Activated T-cell treated with anti-CD3 and anti-CD28 coated beads, Interleukin-2, amount 50 U/mL, for 1 hour (primary cell): Measurements from ENCODE around the gene MIER1.
"Not testable (repeated sequence)": the region's sequence is repeated elsewhere in the genome, so short reads cannot be mapped to it uniquely, and the experiment has no call there.

ENCODE experiments used
- DNase-seq: peaks from one replicate; pipeline ENCODE4 v3.0.0-alpha.2; 2020

Gene MIER1

DNA sequence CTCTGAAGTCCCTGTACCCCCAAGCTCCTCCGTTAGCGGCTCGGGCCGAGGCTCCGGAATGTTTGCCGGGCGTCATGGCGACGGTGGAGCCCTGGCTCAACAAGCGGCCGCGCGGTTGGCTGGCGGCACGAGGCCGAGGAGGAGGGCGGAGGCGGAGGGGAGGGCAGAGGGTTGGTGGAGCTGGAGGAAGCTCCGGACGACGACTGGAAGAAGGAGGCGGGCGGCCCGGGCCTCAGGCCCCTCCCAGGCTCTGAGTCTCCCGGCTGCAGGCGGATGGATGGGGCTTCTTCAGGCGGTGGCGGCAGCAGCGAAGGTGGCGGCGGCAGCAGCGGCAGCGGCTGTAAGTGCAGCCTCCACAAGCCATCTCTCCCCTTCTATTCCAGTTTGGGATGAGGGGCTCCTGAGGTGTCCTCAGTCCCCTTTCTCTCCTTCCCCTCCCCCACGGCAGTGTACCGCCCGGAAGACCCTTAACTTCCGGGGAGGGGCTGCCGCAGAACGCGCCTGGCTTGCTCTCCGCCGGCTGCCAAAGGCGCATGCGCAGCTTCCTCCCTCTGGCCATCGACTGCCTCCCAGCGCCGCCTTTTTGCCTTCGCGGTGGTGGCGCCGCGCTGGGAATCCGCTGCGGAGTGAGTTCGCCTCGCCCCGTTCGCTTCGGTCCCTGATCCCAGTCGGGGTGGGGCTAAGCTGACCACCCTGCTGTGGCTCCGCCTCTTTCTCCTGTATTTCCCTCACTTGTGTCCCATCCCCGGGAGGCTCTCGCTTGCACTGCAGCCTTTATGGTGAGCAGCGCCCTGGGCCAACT, at the start of gene MIER1, which contains the start of gene DNAI4:
Gene MIER1, plus strand, starts transcription at position 235 of the 802 bp plus-strand sequence. Its CDS starts 39 bp downstream, at position 274.
Gene DNAI4, minus strand, starts transcription at position 101 of the 802 bp plus-strand sequence. Its CDS starts 25 bp downstream, at position 76.
- peak; percentile 95 for DNase-seq

- DNase-seq: no peak
Measured at GRCh38 chr1:66876664-66877063, 48.1 kb upstream of the MIER1 start.

DNA sequence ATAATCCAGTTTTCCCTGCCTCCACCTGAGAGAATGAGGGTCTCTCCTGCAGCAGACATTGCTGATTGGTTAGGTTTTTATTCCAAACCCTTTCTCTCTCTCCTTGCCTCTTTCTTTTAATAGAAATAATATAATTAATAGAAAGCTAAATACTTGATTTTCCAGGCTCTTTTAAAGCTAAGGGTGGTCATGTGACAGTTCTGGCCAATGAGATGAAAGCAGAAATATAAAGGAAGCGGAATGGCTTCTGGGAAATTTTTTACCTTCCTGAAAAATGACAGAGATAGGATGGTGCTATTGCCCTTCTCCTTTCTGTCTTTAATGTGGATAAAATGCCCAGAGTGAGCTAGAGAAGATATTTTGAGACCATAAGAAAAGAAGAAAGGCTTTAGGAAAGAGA, 35.8 kb upstream of the MIER1 start:
- DNase-seq: no peak

DNA sequence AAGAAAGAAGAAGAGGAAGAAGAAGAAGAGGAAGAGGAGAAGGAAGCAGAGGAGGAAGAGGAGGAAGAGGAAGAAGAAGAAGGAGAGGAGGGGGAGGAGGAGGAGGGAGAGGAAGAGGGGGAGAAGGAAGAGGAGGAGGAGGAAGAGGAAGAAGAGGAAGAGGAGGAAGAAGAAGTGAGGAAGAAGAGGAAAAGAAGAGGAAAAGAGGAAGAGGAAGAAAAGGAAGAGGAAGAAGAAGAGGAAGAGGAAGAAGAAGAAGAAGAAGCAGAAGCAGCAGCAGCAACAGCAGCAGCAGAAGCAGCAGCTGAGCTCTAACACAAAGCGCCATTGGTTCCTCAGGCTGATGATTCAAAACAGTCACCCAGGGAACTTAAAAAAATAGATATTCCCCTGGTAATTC, 34.2 kb upstream of the MIER1 start:
- DNase-seq: no peak

DNA sequence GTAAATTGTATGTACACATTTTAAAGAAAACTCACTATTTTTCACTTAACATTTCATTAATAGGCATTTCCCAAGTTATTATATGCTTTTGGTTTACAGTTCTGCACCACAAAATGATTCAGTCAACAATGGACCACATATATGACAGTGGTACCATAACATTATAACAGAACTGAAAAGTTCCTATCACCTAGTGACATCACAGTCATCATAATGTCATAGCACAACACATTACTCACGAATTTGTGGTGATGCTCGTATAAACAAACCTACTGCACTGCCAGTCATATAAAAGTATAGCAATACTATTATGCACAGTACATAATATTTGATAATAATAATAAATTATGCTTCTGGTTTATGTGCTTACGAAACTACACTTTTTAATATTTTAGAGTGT, 31.1 kb upstream of the MIER1 start:
- no peak for DNase-seq

GRCh38 chr1:66915203-66915602, 9.6 kb upstream of the MIER1 start:
- not testable (repeated sequence) for DNase-seq

GRCh38 chr1:66916320-66916719, 8.5 kb upstream of the MIER1 start:
- DNase-seq: no peak

DNA sequence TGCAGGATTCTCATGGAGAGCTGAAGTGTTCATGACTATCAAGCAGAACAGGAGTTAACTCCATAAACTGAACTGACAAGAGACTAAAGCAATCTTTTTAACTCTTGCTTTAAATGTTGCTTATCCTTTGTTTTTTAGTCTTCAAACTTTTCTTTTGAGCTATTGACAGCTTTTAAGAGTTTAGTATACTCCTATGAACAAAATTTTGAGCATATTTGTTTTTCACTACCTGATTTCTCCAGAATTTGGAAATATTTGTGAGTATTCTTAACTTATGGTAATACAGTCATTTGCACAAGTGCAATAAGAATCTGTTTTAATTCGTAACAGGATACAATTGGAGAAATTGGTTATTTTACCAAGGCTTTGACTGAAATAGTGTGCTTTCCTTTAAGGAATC, 7.3 kb upstream of the MIER1 start:
- no peak for DNase-seq

DNA sequence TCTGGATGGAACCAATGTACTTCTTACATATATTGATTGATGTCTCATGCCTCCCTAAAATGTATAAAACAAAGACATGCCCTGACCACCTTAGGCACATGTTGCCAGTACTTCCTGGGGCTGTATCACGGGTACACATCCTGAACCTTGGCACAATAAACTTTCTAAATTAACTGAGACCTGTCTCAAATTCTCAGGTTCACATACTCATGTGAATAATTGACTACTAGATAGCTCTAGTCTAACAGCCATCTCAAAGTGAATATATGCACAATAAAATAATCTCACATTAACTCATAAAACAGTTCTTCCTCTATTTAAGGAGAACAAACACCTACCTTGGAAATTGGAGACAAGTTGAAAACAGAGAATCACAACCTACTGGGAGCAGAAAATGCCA, 5.7 kb upstream of the MIER1 start:
- DNase-seq: no peak

GRCh38 chr1:66919828-66920227, 5.0 kb upstream of the MIER1 start:
- no peak for DNase-seq

- no peak for DNase-seq
Measured at GRCh38 chr1:66920543-66920942, 4.2 kb upstream of the MIER1 start.

GRCh38 chr1:66925558-66925910, 744 bp downstream of the MIER1 start:
- DNase-seq: no peak

DNA sequence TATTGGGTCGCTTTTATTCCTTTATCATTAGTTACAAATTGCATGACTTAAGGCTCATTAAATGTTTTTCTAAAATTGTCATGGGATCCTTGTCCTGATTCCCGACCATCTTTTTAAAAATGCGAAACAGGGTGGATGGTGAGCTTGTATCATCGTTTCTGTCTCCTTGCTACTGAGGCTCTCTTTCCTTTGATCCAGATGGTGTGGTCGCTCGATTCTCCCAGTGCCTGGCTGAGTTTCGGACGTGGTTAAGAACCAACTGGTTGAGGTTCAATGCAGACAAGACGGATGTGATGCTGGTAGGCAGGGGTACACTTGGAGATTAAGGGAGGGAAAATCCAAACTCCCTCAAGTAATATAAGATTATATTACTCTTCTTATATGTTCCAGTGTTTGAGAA, 1.2 kb downstream of the MIER1 start:
- DNase-seq: no peak

DNA sequence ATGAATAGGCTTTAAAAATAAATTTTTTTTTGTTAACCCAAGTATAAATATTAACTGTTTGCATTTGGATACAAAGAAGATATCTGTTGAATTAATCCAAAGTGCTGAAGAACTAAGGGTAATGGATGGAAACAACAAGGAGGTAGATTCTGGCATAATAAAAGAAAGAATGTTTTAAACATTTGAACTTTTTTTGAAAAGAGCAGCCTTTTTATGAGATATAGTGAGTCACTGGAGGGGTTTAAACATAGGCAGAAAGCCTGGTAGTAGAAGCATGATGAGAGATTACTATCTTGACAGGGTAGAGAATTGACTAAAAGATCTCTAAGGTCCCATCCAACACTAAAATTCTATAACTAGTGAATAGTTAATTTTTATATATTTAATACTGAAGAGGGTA, 2.7 kb downstream of the MIER1 start:
- DNase-seq: no peak

DNA sequence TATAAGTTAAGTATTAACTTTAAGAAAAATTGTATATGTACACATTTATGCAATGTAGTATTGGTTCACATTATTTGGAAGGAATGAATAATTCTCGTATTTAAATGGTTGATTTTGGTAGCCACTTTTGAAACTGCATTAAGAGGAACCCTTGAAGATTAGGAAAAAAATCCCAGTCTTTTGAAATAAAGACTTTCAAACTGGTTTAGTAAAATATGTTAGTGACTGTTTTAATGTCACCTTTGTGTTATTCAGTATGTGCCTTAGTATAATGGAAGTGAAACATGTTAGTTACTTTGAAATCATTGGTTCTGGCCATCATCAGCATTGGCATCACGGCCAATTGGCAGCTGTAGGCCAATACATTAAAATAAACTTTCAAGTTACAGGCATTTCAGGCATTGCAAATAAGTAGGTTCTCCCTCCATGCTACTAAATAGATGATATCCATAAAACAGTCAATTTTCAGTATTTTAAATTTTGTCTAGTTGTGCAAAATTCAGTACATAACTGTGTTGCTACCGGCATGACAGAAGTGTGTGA, 4.4 kb downstream of the MIER1 start:
- DNase-seq: no peak

DNA sequence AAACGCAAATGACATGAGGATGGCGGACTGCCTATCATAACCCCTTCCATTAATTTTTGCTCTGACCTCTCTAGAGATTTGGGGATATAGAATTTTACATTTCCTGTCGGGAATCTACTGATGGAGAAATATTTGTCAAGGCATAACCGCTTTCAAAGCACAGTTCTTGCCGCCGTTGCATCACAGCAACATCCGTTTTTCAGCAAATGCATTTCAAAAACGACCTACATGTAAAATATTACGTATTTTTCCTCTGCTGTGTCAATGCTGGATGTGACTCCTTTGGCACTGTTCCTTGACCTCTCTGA, 4.9 kb downstream of the MIER1 start:
- DNase-seq: no peak

GRCh38 chr1:66929999-66930822, 5.4 kb downstream of the MIER1 start:
- peak; percentile 95 for DNase-seq

DNA sequence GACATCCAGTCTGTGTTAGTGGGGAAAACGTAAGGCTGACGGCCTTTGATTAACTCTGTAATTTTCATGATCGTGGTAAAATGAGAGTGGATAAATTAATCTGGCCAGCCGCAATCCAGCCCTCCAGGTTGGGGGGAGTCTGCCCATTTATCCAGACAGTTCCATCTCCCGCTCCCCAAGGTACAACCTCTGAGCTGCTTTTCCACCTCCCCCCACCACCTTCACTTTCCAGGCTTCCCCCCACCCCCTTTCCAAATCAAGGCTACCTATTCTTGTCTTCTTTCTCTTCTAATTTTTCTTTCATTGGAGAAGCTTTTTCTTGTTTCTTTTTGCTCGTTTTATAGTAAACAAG, 6.0 kb downstream of the MIER1 start:
- DNase-seq: no peak

DNA sequence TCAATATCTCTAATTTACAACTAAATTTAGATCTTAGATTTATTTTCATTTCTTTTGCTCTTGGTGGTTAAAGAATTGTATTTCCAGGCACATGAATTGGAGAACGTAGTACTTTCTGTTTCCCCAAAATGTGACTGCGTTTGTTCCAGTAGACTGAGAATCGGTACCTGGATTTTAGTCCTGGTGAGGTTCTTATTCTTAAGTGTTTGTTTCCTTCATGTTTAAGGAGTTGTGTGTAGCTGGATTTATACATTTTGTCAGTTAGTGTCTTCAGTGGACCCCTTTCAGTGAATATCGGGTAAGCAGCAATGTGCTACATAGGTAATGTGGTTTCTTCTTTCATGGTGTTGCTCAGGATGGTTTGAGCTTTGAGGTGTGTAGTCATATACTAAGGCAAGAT, 6.8 kb downstream of the MIER1 start:
- no peak for DNase-seq

DNA sequence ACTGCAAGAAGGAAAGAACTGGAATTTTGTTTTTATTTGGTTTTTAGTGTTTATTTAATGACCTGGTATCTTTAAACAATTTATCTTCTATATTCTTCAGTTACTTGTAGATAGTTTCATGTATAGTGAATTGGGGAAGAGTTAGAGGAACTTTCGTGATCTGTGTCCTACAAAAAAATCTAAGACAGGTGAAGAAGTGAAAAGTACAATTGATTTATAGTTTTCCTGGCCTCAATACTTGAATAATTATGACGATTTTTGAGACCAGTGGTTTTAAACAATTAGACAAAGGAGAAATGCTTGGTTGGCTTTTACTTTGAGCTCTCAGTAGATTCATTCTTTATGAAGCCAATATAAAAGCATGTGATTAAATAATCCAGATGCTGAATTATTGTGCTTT, 7.5 kb downstream of the MIER1 start:
- no peak for DNase-seq

DNA sequence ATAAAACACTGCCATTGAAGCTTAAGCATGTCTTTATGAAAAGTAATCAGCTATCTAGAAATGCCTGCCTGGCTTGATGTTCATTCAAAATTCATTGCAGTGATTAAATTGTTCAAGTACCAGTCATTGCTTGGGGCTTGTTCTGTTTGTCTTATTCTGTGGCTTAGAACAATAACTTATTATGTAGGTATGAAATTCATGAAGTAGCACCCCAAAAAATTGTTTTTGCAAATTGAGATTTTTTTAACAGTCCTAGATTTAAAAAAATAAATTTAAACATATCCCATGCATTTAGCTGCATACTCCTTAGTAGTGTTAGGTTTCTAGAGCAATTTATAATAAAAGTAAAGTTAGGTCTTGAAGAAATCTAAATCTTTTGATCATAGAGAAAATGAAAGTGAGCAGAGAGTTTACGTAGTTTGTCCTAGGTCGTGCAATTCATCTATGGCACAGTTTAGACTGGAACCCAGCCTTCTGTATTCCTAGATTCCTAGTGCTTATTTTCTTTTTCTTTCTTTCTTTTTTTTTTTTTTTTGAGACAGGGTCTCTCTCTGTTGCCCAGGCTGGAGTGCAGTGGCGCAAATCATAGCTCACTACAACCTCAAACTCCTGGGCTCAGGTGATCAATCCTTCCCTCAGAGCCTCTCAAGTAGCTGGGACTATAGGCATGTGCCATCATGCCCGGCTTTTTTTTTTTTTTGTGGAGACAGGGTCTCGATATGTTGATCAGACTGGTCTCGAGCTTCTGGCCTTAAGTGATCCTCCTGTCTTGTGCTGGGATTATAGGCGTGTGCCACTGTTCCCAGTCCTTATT, 9.3 kb downstream of the MIER1 start:
- DNase-seq: no peak

DNA sequence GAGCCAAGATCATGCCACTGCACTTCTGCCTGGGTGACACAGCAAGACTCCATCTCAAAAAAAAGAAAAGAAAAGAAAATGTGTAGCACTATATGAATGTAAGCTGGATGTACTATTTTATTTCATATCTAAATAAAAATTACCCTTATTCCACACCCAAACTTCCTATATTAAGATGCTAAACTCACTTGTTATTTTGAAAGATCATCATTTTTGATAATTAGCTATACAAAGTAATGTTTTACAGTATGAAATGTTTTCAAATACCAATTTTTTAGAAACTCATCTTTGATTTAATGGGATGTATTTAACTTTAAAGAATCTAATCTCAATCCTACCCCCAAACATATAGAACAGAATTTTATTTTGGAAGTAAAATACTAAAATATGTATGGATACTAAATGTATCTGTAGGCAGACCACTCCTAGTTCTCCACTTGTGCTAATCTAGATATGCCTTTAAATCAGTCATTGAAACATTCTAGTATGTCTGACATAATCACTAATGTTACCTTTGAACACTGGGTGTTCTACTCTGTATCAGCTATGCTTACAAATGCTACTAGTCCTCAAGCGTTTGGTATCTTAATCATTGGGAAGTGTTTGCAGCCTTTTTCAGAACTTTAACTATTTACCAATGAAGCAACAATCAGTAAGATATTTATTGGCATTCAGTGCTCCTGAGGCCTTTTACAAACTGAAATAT, 12.9 kb downstream of the MIER1 start:
- DNase-seq: no peak

GRCh38 chr1:66938613-66939012, 13.8 kb downstream of the MIER1 start:
- DNase-seq: no peak
